HG03095 (cell line): ENCODE results near the gene MIAT.
"Not testable (repeated sequence)": the region's sequence is repeated elsewhere in the genome, so short reads cannot be mapped to it uniquely, and the experiment has no call there.

Experiments used
- ATAC-seq: cut with Tn5 transposase; IDR thresholded peaks from one replicate; pipeline ENCODE4 v1.9.1; 2021; ENCODE audit warnings: moderate library complexity; ENCODE audit not compliant: unreplicated experiment

The MIAT gene

GRCh38 chr22:26691377-26691716 lies 34.0 kb downstream of the MIAT start:
- ATAC-seq = no peak

GRCh38 chr22:26692215-26692614 lies 34.8 kb downstream of the MIAT start:
- no peak for ATAC-seq

- ATAC-seq = no peak
Measured at GRCh38 chr22:26697151-26697550, 39.8 kb downstream of the MIAT start.

GRCh38 chr22:26700462-26700861 lies 43.1 kb downstream of the MIAT start:
- ATAC-seq = no peak

GRCh38 chr22:26700886-26701285 lies 43.5 kb downstream of the MIAT start:
- no peak for ATAC-seq

- no peak for ATAC-seq
Measured at GRCh38 chr22:26701323-26701722, 43.9 kb downstream of the MIAT start.

GRCh38 chr22:26702906-26703830 lies 45.8 kb downstream of the MIAT start:
- no peak for ATAC-seq

- not testable (repeated sequence) for ATAC-seq
Measured at GRCh38 chr22:26705379-26705778, 48.0 kb downstream of the MIAT start.

- no peak for ATAC-seq
Measured at GRCh38 chr22:26707090-26707489, 49.7 kb downstream of the MIAT start.

GRCh38 chr22:26707581-26707980 lies 50.2 kb downstream of the MIAT start:
- no peak for ATAC-seq

GRCh38 chr22:26708256-26709009 lies 51.0 kb downstream of the MIAT start:
- ATAC-seq = no peak

GRCh38 chr22:26709617-26710390 lies 52.4 kb downstream of the MIAT start:
- no peak for ATAC-seq

- ATAC-seq = no peak
Measured at GRCh38 chr22:26711205-26711963, 54.0 kb downstream of the MIAT start.

GRCh38 chr22:26712158-26712557 lies 54.8 kb downstream of the MIAT start:
- no peak for ATAC-seq

GRCh38 chr22:26713823-26714449 lies 56.5 kb downstream of the MIAT start:
- ATAC-seq = no peak

GRCh38 chr22:26714971-26715370 lies 57.6 kb downstream of the MIAT start:
- no peak for ATAC-seq

- ATAC-seq = no peak
Measured at GRCh38 chr22:26715392-26715936, 58.1 kb downstream of the MIAT start.

GRCh38 chr22:26718488-26718887 lies 61.1 kb downstream of the MIAT start:
- ATAC-seq = no peak

- ATAC-seq = no peak
Measured at GRCh38 chr22:26718905-26719304, 61.5 kb downstream of the MIAT start.

- no peak for ATAC-seq
Measured at GRCh38 chr22:26722159-26722558, 64.8 kb downstream of the MIAT start.
